ENCODE results near the gene APEH. TPM values are rescaled to one million over a fixed set of nuclear protein-coding genes. Genes with fewer than 3 reads are reported as not detected.

Gene APEH
- total and polyA plus RNA-seq, 2 of the 13 experiments (the other 11 are each of a cell fraction or from before 2014, with no cell fraction given) = 116 to 130 TPM

- TF ChIP-seq, protein P1, sequence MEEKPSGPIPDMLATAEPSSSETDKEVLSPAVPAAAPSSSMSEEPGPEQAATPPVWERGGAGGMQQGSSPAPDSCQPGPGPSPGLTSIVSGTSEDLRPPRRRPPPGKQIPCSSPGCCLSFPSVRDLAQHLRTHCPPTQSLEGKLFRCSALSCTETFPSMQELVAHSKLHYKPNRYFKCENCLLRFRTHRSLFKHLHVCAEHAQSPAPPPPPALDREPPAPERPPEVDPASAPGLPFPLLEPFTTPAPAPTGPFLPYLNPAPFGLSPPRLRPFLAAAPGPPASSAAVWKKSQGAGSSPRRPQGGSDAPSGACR (CRISPR knock-in tag; IDR thresholded peaks at IDR 0.05) = 0 out of 2 replicates have a peak, but pooled peaks have one; percentile 34
- TF ChIP-seq, protein P2, sequence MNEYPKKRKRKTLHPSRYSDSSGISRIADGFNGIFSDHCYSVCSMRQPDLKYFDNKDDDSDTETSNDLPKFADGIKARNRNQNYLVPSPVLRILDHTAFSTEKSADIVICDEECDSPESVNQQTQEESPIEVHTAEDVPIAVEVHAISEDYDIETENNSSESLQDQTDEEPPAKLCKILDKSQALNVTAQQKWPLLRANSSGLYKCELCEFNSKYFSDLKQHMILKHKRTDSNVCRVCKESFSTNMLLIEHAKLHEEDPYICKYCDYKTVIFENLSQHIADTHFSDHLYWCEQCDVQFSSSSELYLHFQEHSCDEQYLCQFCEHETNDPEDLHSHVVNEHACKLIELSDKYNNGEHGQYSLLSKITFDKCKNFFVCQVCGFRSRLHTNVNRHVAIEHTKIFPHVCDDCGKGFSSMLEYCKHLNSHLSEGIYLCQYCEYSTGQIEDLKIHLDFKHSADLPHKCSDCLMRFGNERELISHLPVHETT (CRISPR knock-in tag; conservative IDR thresholded peaks at IDR 0.05) = 0 out of 2 replicates have a peak, but pooled peaks have one; percentile 38
- TF ChIP-seq LCORL (IDR thresholded peaks at IDR 0.05) = no peak
- 0 out of 2 replicates have a peak, but pooled peaks have one; percentile 41 for TF ChIP-seq LCORL (CRISPR knock-in tag; IDR thresholded peaks at IDR 0.05)
- no peak for TF ChIP-seq ZNF33A (CRISPR knock-in tag; IDR thresholded peaks at IDR 0.05; ENCODE audit: borderline replicate concordance)
- TF ChIP-seq ZNF317 (CRISPR knock-in tag; IDR thresholded peaks at IDR 0.05) = peak; percentile 50; the same call in 1 of the 2 replicates
- no peak for TF ChIP-seq USF2 (IDR thresholded peaks at IDR 0.05; ENCODE audit: low read depth, low read length)
- TF ChIP-seq USF2 (CRISPR knock-in tag; IDR thresholded peaks at IDR 0.05; ENCODE audit: borderline replicate concordance) = peak; percentile 24; the same call in 1 of the 2 replicates
- TF ChIP-seq, protein P3, sequence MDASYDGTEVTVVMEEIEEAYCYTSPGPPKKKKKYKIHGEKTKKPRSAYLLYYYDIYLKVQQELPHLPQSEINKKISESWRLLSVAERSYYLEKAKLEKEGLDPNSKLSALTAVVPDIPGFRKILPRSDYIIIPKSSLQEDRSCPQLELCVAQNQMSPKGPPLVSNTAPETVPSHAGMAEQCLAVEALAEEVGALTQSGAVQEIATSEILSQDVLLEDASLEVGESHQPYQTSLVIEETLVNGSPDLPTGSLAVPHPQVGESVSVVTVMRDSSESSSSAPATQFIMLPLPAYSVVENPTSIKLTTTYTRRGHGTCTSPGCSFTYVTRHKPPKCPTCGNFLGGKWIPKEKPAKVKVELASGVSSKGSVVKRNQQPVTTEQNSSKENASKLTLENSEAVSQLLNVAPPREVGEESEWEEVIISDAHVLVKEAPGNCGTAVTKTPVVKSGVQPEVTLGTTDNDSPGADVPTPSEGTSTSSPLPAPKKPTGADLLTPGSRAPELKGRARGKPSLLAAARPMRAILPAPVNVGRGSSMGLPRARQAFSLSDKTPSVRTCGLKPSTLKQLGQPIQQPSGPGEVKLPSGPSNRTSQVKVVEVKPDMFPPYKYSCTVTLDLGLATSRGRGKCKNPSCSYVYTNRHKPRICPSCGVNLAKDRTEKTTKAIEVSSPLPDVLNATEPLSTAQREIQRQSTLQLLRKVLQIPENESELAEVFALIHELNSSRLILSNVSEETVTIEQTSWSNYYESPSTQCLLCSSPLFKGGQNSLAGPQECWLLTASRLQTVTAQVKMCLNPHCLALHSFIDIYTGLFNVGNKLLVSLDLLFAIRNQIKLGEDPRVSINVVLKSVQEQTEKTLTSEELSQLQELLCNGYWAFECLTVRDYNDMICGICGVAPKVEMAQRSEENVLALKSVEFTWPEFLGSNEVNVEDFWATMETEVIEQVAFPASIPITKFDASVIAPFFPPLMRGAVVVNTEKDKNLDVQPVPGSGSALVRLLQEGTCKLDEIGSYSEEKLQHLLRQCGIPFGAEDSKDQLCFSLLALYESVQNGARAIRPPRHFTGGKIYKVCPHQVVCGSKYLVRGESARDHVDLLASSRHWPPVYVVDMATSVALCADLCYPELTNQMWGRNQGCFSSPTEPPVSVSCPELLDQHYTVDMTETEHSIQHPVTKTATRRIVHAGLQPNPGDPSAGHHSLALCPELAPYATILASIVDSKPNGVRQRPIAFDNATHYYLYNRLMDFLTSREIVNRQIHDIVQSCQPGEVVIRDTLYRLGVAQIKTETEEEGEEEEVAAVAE (CRISPR knock-in tag; IDR thresholded peaks at IDR 0.05; ENCODE audit: borderline replicate concordance) = no peak
- TF ChIP-seq MTA1 (CRISPR knock-in tag; IDR thresholded peaks at IDR 0.05; ENCODE audit: borderline replicate concordance) = peak; percentile 43; the same call in 1 of the 2 replicates
- TF ChIP-seq KDM4B (CRISPR knock-in tag; IDR thresholded peaks at IDR 0.05) = no peak
- 0 out of 2 replicates have a peak, but pooled peaks have one; percentile 37 for TF ChIP-seq KDM5A (IDR thresholded peaks at IDR 0.05; ENCODE audit: borderline replicate concordance, low read length)
- TF ChIP-seq RELA (CRISPR knock-in tag; IDR thresholded peaks at IDR 0.05) = 0 out of 2 replicates have a peak, but pooled peaks have one; percentile 59
- no peak for TF ChIP-seq RFXANK (CRISPR knock-in tag; IDR thresholded peaks at IDR 0.05)
- 0 out of 2 replicates have a peak, but pooled peaks have one; percentile 30 for TF ChIP-seq BRD4 (CRISPR knock-in tag; IDR thresholded peaks at IDR 0.05)
- peak; percentile 26; the same call in 1 of the 2 replicates for TF ChIP-seq ZNF235 (CRISPR knock-in tag; IDR thresholded peaks at IDR 0.05; ENCODE audit: borderline replicate concordance)
- TF ChIP-seq RORA (CRISPR knock-in tag; IDR thresholded peaks at IDR 0.05) = no peak
- TF ChIP-seq GATA4 (IDR thresholded peaks at IDR 0.05; ENCODE audit: borderline replicate concordance, low read depth) = no peak
- peak; percentile 27; the same call in 1 of the 2 replicates for TF ChIP-seq ZC3H4 (CRISPR knock-in tag; IDR thresholded peaks at IDR 0.05; ENCODE audit: borderline replicate concordance)
- TF ChIP-seq YEATS2 (CRISPR knock-in tag; IDR thresholded peaks at IDR 0.05; ENCODE audit: borderline replicate concordance) = peak; percentile 49; the same call in 1 of the 2 replicates
Observed at GRCh38 chr3:49671291-49672288, 2.6 kb upstream of the APEH start (continued).
